Bone marrow (tissue), 2 donors: ENCODE results near the gene PRDX3.
"Not testable (repeated sequence)": the region's sequence is repeated elsewhere in the genome, so short reads cannot be mapped to it uniquely, and the experiment has no call there.

ENCODE experiments used
- DNase-seq, 2 donors: peaks; one replicate each; lab custom pipeline; 2025; lab: John Stamatoyannopoulos, UW

Gene PRDX3

DNA sequence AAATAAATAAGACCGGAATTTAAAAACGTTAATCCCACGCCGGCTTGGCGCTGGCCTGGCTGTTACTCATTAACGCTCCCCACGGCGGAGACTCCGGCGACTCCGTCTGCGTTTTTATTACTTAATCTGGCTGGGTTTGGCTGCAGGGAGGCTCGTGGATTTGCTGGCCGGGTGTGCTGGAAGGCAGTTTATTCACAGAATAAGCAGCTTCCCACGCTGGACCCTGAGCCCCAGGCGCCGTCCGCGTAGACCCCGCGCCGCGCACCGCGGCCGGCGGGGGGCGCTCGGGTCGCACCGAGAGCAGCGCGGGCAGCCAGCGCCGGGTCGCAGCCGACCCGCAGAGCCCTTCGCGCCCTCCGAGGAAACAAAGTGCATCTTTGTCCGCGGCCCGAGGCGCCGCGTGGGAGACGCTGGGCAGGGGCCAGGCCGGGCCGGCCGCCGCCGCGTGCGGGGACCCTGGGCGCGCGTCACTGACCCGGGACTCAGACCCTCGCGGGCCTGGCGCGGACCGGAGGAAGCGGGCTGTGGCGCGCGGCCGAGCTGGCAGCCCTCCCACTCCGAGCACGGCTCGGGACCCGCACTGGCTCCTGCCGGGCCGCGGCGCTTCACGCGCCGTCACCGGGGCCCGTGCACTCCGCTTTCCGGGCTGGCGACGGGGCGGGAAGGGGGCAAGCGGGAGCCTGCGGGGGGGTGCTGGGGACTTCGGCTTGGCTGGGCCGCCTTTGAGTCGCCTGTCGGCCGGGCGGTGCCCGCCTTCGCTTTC, 28.2 kb upstream of the PRDX3 start:
- DNase-seq, result peak; percentile 31 to 69

DNA sequence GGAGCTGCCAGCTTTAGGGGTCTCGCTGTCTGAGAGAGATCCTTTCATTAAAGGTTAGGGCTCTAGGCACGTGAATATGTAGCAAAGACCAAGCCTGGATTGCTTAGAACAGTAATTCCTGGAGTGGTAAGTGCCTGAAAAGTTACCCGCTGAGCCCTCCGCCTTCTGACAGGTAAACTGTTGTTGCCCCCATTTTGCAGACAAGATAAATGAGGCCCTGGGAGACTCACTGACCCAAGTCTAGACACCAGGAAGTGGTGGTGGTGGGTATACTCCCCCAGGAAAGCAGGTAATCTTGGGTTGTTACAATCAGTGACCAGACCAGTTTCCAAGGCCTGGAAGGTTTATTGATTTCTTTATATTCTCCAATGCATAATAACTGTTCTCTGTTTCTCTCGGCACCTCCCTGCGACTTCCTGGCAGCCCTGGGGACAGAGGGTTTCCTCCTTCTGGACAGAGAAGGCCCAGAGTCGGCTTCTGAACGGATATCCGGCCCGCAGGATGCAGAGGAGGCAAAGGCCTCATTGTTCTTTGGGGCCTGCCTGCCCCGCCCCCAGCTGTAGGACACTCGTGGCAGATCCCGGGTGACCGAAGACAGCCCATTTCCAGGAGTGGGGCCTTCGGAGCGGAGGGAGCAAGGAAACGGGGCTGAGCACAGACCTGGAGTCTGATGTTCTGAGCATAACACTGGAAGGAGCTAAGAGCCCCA, 27.4 kb upstream of the PRDX3 start:
- DNase-seq, result peak; percentile 31 to 62

DNA sequence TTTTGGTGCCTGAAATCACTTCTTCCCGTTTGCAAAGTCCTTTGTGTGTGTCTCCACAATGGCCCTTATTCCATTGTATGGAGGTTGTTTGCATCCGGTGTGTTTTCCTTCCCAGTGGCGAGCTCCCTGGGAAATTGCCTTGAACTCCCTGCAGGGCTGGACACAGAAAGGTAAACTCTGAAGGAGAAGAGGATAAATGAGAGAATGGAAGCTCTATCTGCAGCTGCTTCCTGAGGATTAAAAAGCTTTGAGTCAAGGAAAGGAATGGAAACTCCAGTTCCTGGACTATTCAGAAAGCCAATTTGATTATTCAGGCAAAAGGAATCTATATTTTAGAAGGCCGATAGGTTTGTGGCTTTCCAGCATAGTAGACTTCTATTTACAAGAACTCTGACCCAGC, 24.4 kb upstream of the PRDX3 start:
- DNase-seq, result no peak

DNA sequence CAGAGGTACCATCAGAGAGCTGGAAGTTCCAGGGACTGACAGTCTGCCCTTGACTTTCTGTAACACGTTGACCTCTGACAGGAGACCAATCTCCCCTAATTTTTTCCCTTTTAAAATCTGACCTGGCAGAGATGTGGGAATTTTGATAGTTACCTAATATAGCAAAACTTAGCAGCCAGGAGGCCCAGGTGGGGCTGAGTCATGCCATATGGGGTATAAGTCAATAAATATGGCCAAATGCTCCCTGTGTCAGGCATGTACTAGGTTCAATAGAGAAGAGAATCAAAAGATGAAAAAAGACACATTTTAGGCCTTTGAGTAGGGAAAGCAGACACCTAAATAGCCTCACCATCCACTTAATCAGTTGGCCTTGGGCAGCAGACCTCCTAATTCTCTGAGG, 22.6 kb upstream of the PRDX3 start:
- DNase-seq, result no peak

DNA sequence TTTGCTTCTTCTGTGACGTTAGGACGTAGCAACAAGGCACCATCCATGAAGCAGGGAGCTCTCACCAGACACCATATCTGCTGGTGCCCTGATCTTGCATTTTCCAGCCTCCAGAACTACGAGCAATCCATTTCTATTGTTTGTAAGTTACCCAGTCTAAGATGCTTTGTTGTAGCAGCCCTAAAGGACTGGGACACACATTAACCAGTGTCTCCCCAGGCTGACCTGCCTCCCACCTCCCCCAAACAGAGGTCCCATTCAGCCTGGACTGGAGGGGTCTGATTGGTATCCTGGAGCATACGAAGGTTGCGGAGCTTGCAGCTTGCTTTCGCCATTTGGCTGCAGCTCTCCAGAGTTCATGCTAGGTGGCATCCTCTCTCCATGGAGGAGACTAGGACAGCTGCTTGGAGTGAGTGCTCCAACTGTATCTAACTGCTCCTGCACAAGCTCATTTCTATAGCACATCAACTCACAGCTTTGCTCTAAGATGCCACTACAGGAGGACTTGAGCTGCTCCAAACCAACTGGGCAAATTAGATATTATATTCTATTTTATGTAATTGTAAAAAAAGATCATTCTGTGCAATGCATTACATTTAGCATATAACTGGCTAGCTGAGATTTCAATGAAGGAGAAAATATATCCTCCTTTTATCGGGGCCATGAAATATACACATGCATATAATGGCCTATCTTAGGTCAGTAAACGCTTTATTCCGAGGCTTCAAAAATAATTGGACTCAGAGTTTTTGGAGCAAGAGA, 20.8 kb upstream of the PRDX3 start:
- peak in 1 of 2 donors; percentile 53 for DNase-seq

DNA sequence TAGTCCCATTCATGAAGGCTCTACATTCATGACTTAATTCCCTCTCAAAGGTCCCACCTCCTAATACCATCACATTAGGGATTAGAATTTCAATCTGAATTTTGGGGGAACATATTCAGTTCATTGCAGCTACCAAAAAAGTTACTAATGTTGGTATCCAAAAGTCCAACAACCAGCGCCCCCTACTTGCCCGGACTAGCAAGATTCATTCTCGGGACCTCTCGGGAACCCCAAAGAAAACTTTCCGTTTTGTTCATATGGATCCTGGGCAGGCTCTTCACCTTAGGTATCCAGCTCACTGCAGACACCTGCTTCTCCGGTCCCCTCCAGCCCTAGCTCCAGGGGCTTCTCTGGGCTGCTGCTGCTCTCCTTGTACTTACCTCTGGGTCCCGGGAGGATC, 19.8 kb upstream of the PRDX3 start:
- DNase-seq, result no peak

DNA sequence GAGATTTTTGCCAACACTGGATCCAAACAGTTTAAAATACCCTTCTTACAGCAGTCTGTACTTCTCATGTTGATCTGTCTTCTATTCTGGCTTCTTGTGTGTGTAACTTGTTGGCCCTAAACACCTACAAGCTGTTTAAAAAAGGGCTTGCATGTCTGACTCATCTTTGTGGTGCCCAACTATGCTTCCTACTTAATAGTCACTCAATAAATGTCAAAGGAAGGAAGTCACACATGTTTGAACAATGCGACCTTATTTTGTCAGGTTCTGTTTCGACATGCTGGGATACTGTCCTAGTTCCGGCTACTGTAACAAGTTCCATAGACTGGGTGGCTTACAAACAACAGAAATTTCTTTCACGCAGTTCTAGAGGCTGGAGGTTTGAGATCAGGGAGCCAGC, 19.3 kb upstream of the PRDX3 start:
- DNase-seq, result peak in 1 of 2 donors; percentile 67

DNA sequence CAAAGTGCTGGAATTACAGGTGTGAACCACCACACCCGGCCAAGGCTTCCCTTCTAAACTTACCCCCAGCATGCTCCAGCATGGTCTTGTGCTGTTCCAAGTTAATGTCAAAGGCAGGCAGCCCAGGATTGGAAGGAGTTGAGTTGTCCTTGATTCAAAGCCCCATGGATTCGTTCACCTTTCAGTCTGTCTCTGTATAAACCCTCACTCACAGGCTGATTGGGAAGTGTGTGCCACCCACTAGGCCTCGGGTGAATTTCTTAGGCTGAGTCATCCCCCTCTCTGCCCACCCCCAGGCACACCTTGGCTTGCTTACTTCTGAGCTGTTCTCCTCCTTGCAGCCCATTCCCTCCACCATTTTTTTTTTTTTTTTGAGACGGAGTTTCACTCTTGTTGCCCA, 13.3 kb upstream of the PRDX3 start:
- DNase-seq, result peak in 1 of 2 donors; percentile 36

DNA sequence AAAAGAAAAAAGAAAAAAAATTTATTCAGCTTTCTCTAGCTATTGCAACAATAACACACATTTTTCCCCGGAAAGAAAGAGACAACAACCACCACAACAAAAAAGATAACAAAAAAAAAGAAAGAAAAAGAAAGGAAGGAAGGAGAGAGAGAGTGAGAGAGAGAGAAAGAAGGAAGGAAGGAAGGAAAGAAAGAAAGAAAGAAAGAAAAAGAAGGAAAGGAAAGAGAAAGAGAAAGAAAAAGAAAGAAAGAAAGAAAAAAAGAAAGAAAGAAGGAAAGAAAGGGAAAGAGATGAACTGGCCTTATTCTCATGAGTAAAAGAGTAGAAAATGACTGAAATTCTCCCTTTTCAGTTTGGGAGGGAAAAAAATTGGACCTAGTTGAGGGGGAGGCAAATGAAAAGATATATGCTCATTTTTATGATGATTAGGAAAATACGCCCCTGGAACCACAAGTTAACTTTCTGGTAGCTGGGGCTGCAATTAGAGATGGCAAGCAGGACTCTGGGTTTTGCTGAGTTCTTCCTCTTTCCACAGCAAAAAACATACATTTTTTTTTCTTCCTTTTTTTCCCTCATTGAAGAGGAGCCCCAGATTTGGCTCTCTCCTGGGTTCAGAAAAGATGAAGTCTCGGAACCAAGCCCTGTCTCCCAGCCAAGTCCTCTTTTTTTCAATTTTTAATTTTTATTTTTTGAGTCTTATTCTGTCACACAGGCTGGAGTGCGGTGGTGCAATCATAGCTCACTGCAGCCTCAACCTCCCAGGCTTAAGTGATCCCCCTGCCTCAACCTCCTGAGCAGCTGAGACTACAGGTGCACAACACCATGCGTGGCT, 12.6 kb upstream of the PRDX3 start:
- peak in 1 of 2 donors; percentile 30 for DNase-seq

DNA sequence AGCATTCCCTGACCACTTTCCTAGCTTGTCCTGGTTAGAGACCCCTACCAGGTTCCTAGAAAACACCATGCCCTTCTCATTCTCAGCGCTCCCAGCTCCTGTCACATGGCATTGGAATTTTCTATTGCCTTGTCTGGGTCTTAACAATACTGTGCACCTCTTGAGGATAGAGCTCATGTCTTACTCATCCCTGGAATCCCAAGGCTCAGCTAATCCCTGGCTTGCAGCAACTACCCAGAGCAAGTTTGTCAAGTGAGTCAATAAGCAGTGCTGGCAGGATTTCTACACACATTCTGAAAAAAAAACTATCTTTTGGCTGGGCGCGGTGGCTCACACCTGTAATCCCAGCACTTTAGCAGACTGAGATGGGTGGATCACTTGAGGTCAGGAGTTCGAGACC, 11.7 kb upstream of the PRDX3 start:
- no peak for DNase-seq

DNA sequence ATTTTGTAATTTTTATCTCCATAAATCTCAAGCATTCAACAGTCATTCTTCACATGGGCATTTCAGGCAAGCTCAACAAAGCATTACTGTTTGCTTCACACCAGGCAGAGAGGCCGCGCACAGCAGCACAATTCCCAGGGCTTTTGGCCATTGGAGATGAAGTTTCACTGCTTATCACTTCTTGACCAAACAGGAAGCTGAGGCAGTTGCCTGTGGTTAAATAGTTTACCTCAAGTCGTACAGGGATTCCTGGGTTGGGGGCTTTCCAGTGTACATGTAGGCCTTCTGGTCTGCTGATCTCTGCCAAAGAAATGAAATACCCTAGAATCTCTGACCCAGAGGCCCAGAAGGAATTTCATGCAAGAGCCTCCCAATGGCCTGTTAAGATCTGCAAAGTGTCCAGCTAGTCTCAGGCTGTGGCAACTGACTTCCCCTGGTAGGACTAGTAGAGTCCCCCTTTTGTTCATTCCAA, 11.2 kb upstream of the PRDX3 start:
- DNase-seq, result no peak

DNA sequence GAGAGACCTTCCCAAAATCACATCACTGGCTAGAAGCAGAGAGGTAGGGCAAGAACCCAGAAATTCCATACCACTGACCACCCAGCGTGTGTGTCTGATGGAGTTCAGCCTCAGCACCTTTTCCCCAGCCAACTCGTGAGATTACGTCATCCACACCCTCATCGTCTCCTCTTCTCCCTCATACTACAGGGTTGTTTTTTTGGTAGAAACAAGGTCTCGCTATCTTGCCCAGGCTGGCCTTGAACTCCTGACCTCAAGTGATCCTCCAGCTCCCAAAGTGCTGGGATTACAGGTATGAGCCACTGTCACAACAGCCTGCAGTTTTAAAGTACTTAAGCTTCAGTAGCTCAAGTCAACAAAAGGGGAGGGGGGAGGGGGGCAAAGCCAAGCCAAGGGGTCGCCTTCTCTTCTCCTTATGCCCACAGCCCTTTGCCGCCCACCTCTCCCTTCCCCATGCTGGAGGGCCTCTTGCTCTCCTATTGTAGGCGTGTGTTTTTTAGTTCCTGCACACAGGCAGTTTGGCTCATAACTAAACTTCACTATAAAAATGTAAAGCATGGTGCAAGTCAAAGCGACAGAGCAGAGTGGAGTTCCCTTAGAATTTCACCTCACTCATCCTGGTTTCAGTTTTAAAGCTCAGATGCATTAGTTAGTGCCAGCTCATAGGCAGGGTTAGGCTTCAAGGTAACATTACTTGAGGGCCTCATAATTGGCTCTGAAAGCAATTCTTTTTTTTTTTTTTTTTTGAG, 5.2 kb upstream of the PRDX3 start:
- DNase-seq, result no peak

DNA sequence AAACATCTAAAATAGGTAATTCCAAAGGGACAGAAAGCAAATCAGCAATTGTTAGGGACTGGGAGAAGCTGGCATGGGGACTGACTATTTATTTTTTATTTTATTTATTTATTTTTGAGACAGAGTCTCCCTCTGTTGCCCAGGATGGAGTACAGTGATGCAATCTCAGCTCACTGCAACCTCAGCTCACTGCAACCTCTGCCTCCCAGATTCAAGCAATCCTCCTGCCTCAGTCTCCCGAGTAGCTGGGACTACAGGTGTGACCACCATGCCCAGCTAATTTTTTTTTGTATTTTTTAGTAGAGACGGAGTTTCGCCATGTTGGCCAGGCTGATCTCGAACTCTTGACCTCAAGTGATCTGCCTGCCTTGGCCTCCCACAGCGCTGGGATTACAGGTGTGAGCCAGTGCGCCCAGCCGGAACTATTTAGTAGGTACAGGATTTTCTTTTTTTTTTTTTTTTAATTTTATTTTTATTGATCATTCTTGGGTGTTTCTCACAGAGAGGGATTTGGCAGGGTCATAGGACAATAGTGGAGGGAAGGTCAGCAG, 2.3 kb upstream of the PRDX3 start:
- DNase-seq, result not testable (repeated sequence)

DNA sequence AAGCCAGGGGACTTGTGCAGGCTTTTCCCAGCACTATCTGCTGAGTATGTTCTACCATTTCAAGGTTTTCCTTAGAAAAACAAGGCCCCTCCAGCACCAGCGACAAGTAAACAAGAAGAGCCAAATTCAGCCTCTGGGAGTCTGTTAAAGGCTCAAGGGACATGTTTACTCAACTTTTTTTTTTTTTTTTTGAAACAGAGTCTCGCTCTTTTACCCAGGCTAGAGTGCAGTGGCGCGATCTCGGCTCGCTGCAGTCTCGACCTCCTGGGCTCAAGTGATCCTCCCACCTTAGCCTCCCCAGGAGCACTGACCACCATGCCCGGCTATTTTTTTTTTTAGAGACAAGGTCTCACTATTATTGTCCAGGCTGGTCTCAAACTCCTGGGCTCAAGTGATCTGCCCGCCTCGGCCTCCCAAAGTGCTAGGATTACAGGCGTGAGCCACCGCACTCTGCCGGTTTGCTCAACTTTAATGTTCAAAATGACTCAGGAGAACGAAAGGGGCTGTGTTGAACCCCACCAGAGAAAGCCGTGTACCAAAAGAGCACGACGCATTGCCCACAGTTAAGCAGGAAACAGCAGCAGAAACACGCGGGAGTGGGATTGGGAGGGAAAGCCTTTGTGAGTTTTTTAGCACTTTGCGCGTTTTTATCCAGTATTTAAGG, 772 bp downstream of the PRDX3 start:
- DNase-seq, result no peak

DNA sequence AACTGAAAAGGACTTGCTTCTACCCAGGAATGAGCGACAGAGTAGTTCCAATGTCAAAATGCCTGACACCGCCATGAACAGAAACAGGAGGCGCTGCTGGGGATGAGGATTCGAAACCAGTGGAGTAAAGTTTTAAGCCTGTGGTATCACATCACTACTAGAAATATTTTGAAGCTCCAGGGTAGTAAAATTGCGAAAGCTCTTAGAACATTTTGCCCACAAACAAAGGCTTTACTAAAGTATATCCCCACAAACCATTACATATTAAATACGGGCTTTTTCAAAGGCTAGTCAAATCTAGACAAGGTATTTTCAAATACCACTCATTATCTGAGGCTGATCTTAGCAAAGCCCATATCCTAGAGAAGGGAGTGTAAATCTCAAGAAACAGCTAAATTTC, 2.4 kb downstream of the PRDX3 start:
- no peak for DNase-seq

DNA sequence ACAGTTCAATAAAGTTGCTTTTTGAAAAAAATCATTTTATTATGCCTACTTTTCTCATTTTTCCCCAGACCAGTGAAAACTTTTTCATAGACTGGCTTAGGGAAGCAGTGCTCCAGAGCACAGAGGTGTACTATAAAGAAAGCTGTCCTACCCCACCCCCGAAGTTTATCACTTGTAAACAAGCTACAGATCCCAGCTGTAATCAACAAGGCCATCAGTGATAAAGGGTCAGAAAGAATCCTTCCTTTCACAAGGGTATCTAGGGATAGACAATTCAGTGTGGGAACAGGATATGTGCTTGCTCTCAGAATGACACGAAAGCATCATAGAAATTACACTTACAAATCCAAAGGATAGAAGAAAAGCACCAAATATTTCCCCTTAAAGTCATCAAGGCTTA, 4.5 kb downstream of the PRDX3 start:
- DNase-seq, result no peak

DNA sequence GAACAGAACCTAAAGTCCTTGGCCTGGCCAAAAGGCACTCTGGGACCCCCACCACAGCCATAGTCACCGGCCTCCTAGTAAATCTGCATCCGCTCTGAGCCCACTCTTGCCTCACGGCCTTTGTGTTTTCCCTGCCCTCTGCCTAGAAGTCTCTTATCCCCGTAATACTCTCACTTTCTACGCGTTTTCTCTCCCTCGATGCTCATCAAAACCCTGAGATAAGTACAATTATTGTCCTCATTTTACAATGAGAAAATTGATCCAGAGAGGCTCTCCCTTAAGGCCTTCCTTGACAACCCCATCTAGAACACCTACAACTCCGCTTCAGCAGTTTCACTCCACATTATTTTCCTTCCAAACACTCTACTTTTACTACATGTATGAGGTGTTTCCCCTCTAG, 11.6 kb downstream of the PRDX3 start:
- no peak for DNase-seq

DNA sequence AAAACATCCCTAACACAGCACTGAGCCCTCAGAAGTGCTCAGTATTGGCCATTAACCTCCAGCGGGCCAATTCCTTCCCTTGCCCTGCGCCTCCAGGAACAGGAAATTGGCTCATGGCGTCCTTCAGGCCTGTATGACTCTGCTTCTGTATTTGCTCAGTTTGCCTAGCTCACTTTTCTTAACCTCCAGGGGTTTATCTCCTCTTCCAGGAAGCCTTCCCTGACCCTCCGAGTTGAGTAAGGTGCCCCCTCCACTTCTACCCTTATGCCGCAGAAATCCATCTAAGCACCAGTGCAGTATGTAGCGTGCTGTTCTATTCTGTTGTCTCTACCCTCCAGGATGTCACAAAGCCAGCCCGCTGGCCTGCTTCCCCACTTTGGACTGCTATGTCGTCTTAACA, 12.0 kb downstream of the PRDX3 start:
- DNase-seq, result no peak

DNA sequence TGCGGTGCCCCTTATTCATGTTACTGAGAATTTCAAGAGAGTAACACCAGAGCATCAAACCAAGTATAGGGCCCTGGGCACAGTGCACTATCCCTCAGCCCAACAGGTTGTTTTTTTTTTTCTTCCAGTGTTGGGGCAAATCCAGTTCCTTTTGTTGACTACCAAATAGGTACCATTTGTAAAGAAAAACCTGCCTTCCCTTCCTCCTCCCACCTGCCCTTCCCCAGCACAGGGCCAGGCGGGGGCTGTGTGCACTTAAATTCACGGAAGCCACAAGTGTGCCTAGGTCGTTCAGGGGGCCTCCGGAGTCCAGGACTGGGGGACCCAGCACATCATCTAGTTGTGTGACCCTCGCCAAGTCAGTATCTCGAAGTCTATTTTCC, 12.5 kb downstream of the PRDX3 start:
- DNase-seq, result no peak
